Measurements from ENCODE around the gene DGCR2. TPM values are rescaled to one million over a fixed set of nuclear protein-coding genes. Genes with fewer than 3 reads are reported as not detected.

DGCR2 gene
- total and polyA plus RNA-seq, 10 of the 15 experiments (the other 5 are each of a cell fraction or from before 2014, with no cell fraction given) = 0.19 to 28.4 (median 16.0) TPM

GRCh38 chr22:19003508-19003907, 118.7 kb downstream of the DGCR2 start:
- FAIRE-seq = no peak
- TF ChIP-seq NKRF (conservative IDR thresholded peaks at IDR 0.05) (no peak), NRF1 (conservative IDR thresholded peaks at IDR 0.05; ENCODE audit: low read depth, low read length) (no peak), LARP7 (IDR thresholded peaks at IDR 0.05) (no peak), POLR2A (IDR thresholded peaks at IDR 0.05; ENCODE audit: low read depth, low read length) (no peak), SPI1 (IDR thresholded peaks at IDR 0.05; ENCODE audit: borderline replicate concordance, insufficient read depth, low read depth, low read length) (no peak), HDAC6 (IDR thresholded peaks at IDR 0.05; ENCODE audit: unreplicated experiment) (no peak), BRCA1 (IDR thresholded peaks at IDR 0.05; ENCODE audit: low read depth, low read length) (no peak), ETV6 (conservative IDR thresholded peaks at IDR 0.05 in 1 of 2, IDR thresholded peaks at IDR 0.05 in 1 of 2; ENCODE audit: borderline replicate concordance in 1 of 2, low read depth in 1 of 2) (no peak), ZNF24 (IDR thresholded peaks at IDR 0.05) (no peak), ESRRA (IDR thresholded peaks at IDR 0.05; ENCODE audit: low read length) (no peak), PAX8 (IDR thresholded peaks at IDR 0.05) (no peak), YBX1 (IDR thresholded peaks at IDR 0.05) (no peak), USF1 (IDR thresholded peaks at IDR 0.05; ENCODE audit: borderline replicate concordance, extremely low read length, insufficient read depth, low read depth, low read length) (no peak), KLF5 (IDR thresholded peaks at IDR 0.05; ENCODE audit: partially characterized antibody) (no peak)
- TF ChIP-seq, protein P1, sequence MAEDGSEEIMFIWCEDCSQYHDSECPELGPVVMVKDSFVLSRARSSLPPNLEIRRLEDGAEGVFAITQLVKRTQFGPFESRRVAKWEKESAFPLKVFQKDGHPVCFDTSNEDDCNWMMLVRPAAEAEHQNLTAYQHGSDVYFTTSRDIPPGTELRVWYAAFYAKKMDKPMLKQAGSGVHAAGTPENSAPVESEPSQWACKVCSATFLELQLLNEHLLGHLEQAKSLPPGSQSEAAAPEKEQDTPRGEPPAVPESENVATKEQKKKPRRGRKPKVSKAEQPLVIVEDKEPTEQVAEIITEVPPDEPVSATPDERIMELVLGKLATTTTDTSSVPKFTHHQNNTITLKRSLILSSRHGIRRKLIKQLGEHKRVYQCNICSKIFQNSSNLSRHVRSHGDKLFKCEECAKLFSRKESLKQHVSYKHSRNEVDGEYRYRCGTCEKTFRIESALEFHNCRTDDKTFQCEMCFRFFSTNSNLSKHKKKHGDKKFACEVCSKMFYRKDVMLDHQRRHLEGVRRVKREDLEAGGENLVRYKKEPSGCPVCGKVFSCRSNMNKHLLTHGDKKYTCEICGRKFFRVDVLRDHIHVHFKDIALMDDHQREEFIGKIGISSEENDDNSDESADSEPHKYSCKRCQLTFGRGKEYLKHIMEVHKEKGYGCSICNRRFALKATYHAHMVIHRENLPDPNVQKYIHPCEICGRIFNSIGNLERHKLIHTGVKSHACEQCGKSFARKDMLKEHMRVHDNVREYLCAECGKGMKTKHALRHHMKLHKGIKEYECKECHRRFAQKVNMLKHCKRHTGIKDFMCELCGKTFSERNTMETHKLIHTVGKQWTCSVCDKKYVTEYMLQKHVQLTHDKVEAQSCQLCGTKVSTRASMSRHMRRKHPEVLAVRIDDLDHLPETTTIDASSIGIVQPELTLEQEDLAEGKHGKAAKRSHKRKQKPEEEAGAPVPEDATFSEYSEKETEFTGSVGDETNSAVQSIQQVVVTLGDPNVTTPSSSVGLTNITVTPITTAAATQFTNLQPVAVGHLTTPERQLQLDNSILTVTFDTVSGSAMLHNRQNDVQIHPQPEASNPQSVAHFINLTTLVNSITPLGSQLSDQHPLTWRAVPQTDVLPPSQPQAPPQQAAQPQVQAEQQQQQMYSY (CRISPR knock-in tag; IDR thresholded peaks at IDR 0.05) = no peak
- TF ChIP-seq, protein P2, sequence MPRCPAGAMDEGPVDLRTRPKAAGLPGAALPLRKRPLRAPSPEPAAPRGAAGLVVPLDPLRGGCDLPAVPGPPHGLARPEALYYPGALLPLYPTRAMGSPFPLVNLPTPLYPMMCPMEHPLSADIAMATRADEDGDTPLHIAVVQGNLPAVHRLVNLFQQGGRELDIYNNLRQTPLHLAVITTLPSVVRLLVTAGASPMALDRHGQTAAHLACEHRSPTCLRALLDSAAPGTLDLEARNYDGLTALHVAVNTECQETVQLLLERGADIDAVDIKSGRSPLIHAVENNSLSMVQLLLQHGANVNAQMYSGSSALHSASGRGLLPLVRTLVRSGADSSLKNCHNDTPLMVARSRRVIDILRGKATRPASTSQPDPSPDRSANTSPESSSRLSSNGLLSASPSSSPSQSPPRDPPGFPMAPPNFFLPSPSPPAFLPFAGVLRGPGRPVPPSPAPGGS (IDR thresholded peaks at IDR 0.05; ENCODE audit: borderline replicate concordance, insufficient read depth, low read depth, low read length, poor library complexity, severe bottlenecking) = no peak

More at GRCh38 chr22:19003508-19003907, 118.7 kb downstream of the DGCR2 start:
- Histone ChIP-seq H3K4me2 (ENCODE audit: control insufficient read depth, insufficient read depth) (no peak overlapping the region), H3K36me3 (ENCODE audit: control insufficient read depth in 2 of 2, insufficient read depth in 2 of 2, low read length in 1 of 2) (no peaks in the 10 kb centered on the region), H2AFZ (ENCODE audit: control insufficient read depth, low read depth, low read length) (no peak overlapping the region), H3K9me3 (replicated peaks; ENCODE audit: control insufficient read depth, insufficient read depth, low read length) (no peaks in the 10 kb centered on the region), H3K27me3 (replicated peaks in 1 of 2; ENCODE audit: control insufficient read depth in 2 of 2, insufficient read depth in 2 of 2, low read length in 1 of 2) (no peaks in the 10 kb centered on the region; a peak in 1 of 4 replicates), H4K20me1 (ENCODE audit: control insufficient read depth, insufficient read depth) (no peaks in the 10 kb centered on the region), H3K27ac (ENCODE audit: control insufficient read depth, insufficient read depth) (no peak overlapping the region), H3K4me3 (no peak overlapping the region), H3K79me2 (ENCODE audit: control insufficient read depth, insufficient read depth, low read length) (no peaks in the 10 kb centered on the region), H3K4me1 (ENCODE audit: control insufficient read depth, insufficient read depth, low read length) (no peaks in the 10 kb centered on the region), H3K9ac (ENCODE audit: control insufficient read depth, insufficient read depth, low read length) (no peak overlapping the region)
- ChIA-PET CTCF (interaction anchor here (0.8 to 1.3 kb wide), 3 partner anchors 11 to 82 kb away, joined by 3 to 4 read pairs (median 4); no protein-coding TSS in a partner anchor), RAD21 (ENCODE audit: unreplicated experiment) (no interaction called here), SMC1A (ENCODE audit: uncharacterized antibody, unreplicated experiment) (interaction anchor here (0.8 to 1.0 kb wide), 2 partner anchors 10 to 151 kb away, joined by 3 to 4 read pairs; no protein-coding TSS in a partner anchor), POLR2A (no interaction called here)
- in situ Hi-C loops (cut with MboI) (no loop called here), intact Hi-C loops (cut with micrococcal nuclease; ENCODE audit: unreplicated experiment) (no loop called here)
- DNase-seq (ENCODE audit: low read depth, low spot score) = no peak
- no TSS peak for BruUV-seq (replicated peaks)
- no peak for ATAC-seq
